LNCaP clone FGC (cell line): ENCODE data around the gene COPS7A.
"Not testable (repeated sequence)": the region's sequence is repeated elsewhere in the genome, so short reads cannot be mapped to it uniquely, and the experiment has no call there.

Experiments used
- DNase-seq: peaks from one replicate; pipeline ENCODE4 v3.0.0-alpha.2; 2011; ENCODE audit warnings: low read depth
- H3K4me3 ChIP-seq: 2 replicates; pipeline ENCODE4 v1.5.1; 2011; ENCODE audit warnings: mild to moderate bottlenecking, low read depth, low read length, control low read depth
- CTCF ChIP-seq: IDR thresholded peaks from 2 replicates; pipeline ENCODE4 v1.5.1; 2012; ENCODE audit warnings: mild to moderate bottlenecking; ENCODE audit not compliant: control insufficient read depth, insufficient read depth; ENCODE audit errors: extremely low read depth

COPS7A gene

DNA sequence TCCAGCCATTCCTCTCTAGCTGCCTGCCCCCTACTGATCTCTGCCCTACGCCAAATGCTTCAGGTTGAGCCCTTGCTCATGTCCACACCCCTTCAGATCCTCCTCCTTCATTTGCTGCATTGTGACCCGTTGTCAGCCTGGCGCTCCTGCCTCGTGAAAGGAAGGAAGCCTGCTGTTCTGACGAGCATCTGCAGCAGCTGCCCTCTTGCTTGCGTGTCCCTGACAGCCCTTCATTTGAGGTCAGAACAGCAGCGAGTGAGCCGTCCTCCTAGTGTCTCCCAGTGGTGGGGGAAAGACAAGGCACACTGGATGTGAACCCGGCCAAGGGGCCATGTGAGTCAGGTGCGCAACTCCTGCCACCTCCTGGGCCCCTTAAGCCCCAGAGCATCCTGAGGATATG is 20.2 kb upstream of the COPS7A start:
- TF ChIP-seq CTCF, result no peak
- no peak for DNase-seq
- no peak overlapping the region for H3K4me3 ChIP-seq

DNA sequence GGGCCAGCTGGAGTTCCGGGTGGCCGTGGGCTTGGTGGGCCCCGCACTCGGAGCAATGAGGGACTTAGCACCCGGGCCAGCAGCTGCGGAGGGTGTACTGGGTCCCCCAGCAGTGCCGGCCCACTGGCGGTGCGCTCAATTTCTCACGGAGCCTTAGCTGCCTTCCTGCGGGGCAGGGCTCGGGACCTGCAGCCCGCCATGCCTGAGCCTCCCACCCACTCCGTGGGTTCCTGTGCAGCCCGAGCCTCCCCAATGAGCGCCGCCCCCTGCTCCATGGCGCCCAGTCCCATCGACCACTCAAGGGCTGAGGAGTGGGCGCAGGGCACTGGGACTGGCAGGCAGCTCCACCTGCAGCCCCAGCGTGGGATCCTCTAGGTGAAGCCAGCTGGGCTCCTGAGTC is 15.5 kb upstream of the COPS7A start:
- not testable (repeated sequence) for DNase-seq, H3K4me3 ChIP-seq

DNA sequence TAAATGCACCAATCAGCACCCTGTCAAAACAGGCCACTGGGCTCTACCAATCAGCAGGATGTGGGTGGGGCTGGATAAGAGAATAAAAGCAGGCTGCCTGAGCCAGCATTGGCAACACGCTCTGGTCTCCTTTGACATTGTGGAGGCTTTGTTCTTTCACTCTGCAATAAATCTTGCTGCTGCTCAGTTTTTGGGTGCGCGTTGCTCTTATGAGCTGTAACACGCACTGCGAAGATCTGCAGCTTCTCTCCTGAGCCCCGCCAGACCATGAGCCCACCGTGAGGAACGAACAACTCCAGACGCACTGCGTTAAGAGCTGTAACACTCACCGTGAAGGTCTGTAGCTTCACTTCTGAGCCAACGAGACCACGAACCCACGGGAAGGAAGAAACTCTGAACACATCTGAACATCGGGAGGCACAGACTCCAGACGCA is 14.9 kb upstream of the COPS7A start:
- TF ChIP-seq CTCF, result no peak

GRCh38 chr12:6716031-6716873 is 7.6 kb upstream of the COPS7A start:
- not testable (repeated sequence) for DNase-seq, H3K4me3 ChIP-seq

More for the DNA sequence above, 14.9 kb upstream of the COPS7A start:
- no peak for DNase-seq
- no peak overlapping the region for H3K4me3 ChIP-seq

GRCh38 chr12:6716874-6717437 is 6.9 kb upstream of the COPS7A start:
- no peak for DNase-seq
- H3K4me3 ChIP-seq, result no peak overlapping the region
- TF ChIP-seq CTCF, result no peak

- no peak for DNase-seq
- no peak for TF ChIP-seq CTCF
- H3K4me3 ChIP-seq, result peak overlapping the region; percentile 70
Observed at GRCh38 chr12:6722863-6723262, 983 bp upstream of the COPS7A start.

GRCh38 chr12:6724409-6724797 is 557 bp downstream of the COPS7A start:
- peak overlapping the region; percentile 70 for H3K4me3 ChIP-seq
- no peak for TF ChIP-seq CTCF
- DNase-seq, result no peak

DNA sequence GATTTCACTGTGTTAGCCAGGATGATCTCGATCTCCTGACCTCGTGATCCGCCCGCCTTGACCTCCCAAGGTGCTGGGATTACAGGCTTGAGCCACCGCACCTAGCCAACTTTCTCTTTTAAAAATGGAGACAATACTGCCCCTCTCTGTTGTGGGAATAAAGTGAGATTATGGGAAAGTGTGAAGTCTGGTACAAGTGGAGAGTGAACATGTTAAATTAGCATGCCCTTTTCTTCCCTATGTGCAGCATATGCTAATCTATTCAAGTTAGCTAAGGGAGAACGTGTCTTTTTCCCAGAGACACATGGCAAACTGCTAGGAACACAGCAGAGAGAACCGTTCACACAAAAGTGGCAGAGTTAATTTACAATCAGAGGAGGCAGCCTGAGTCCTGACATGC is 1.5 kb downstream of the COPS7A start:
- no peak for TF ChIP-seq CTCF
- no peak for DNase-seq
- no peak overlapping the region for H3K4me3 ChIP-seq
